Astrocyte (in vitro differentiated cells and primary cell): ENCODE measurements around the gene SDR42E1. TPM values are rescaled to one million over a fixed set of nuclear protein-coding genes. Genes with fewer than 3 reads are reported as not detected.

Experiments used
- DNase-seq: peaks from one replicate; pipeline ENCODE4 v3.0.0-alpha.2; 2010; ENCODE audit warnings: low read depth
- FAIRE-seq: peaks from 2 replicates; lab custom pipeline; 2011; peaks lifted over from hg19 to GRCh38; lab: Jason Lieb, UNC
- H2AFZ ChIP-seq: 2 replicates; pipeline ENCODE4 v1.6.0; 2012; ENCODE audit warnings: low read depth, low read length, inconsistent platforms
- H3K27ac ChIP-seq: 2 replicates; pipeline ENCODE4 v1.5.1; 2011; ENCODE audit warnings: low read depth, low read length, inconsistent platforms
- H3K27me3 ChIP-seq: 2 replicates; pipeline ENCODE4 v1.6.0; 2011; ENCODE audit warnings: low read length, inconsistent platforms; ENCODE audit not compliant: insufficient read depth
- H3K36me3 ChIP-seq: 2 replicates; pipeline ENCODE4 v1.5.1; 2011; ENCODE audit warnings: low read length, inconsistent platforms; ENCODE audit not compliant: insufficient read depth
- H3K4me1 ChIP-seq: 2 replicates; pipeline ENCODE4 v1.5.1; 2011; ENCODE audit warnings: low read length, inconsistent platforms; ENCODE audit not compliant: insufficient read depth
- H3K4me2 ChIP-seq: 2 replicates; pipeline ENCODE4 v1.6.0; 2012; ENCODE audit warnings: low read length, inconsistent platforms
- H3K4me3 ChIP-seq: 2 replicates; pipeline ENCODE4 v1.5.1; 2011; ENCODE audit warnings: low read depth, mild to moderate bottlenecking, low read length, inconsistent platforms; ENCODE audit not compliant: insufficient read depth
- H3K79me2 ChIP-seq: 2 replicates; pipeline ENCODE4 v1.6.0; 2012; ENCODE audit warnings: mild to moderate bottlenecking, low read length, inconsistent platforms; ENCODE audit not compliant: insufficient read depth
- H3K9ac ChIP-seq: 2 replicates; pipeline ENCODE4 v1.6.0; 2012; ENCODE audit warnings: mild to moderate bottlenecking, low read length, inconsistent platforms
- H3K9me3 ChIP-seq: 2 replicates; pipeline ENCODE4 v1.5.1; 2012; ENCODE audit warnings: low read depth, mild to moderate bottlenecking, low read length, inconsistent platforms; ENCODE audit not compliant: insufficient read depth
- H4K20me1 ChIP-seq: 2 replicates; pipeline ENCODE4 v1.6.0; 2012; ENCODE audit warnings: low read length, inconsistent platforms; ENCODE audit not compliant: insufficient read depth
- H3K27ac Mint-ChIP-seq: one replicate; pipeline ENCODE4 v1.8.0; 2021; ENCODE audit warnings: mild to moderate bottlenecking, mixed read lengths; ENCODE audit not compliant: unreplicated experiment
- H3K27me3 Mint-ChIP-seq: one replicate; pipeline ENCODE4 v1.8.0; 2021; ENCODE audit warnings: low read depth, mixed read lengths; ENCODE audit not compliant: unreplicated experiment
- H3K36me3 Mint-ChIP-seq: one replicate; pipeline ENCODE4 v1.8.0; 2021; ENCODE audit warnings: low read depth, mixed read lengths; ENCODE audit not compliant: unreplicated experiment
- H3K4me1 Mint-ChIP-seq: one replicate; pipeline ENCODE4 v1.8.0; 2021; ENCODE audit warnings: low read depth, mixed read lengths; ENCODE audit not compliant: unreplicated experiment
- H3K4me3 Mint-ChIP-seq: one replicate; pipeline ENCODE4 v1.8.0; 2021; ENCODE audit warnings: mild to moderate bottlenecking, moderate library complexity, mixed read lengths; ENCODE audit not compliant: unreplicated experiment
- H3K9me3 Mint-ChIP-seq: one replicate; pipeline ENCODE4 v1.8.0; 2021; ENCODE audit warnings: mild to moderate bottlenecking, mixed read lengths; ENCODE audit not compliant: unreplicated experiment
- EZH2 ChIP-seq: IDR thresholded peaks from 2 replicates; pipeline ENCODE4 v1.6.1; 2012; ENCODE audit warnings: mild to moderate bottlenecking, low read length, inconsistent platforms; ENCODE audit not compliant: insufficient read depth
- total RNA-seq: library from RNA; stranded (reverse); gene quantifications from 2 replicates; pipeline ENCODE4 v1.2.1, GENCODE V29; 2021
- TF ChIP-seq, protein P1 (sequence below): IDR thresholded peaks from 2 replicates; pipeline ENCODE4 v1.5.1; 2011; ENCODE audit warnings: low read depth, mild to moderate bottlenecking, inconsistent platforms, low read length, moderate library complexity; ENCODE audit not compliant: insufficient read depth

The SDR42E1 gene
- total RNA-seq, 1 donor from 2014 or later: not detected

DNA sequence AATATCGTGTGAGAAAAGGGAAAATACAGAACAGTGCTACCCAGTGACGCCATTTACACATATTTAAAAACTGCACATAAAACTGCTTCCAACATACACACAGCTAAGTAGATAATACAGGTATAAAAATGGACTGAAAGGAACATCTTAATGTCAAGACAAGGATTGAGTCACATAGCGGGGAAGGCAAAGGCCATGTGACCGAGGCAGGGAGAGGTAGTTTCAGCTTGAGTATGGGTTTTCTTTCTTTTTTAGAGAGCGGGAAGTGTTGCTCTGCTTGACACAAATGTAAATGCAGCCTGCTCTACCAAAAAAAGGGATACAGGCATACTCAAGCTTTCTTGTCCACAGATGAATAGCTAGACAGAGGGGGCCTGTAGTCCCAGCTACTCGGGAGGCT lies 46.5 kb downstream of the SDR42E1 start:
- no peaks in the 10 kb centered on the region for H3K36me3 Mint-ChIP-seq

DNA sequence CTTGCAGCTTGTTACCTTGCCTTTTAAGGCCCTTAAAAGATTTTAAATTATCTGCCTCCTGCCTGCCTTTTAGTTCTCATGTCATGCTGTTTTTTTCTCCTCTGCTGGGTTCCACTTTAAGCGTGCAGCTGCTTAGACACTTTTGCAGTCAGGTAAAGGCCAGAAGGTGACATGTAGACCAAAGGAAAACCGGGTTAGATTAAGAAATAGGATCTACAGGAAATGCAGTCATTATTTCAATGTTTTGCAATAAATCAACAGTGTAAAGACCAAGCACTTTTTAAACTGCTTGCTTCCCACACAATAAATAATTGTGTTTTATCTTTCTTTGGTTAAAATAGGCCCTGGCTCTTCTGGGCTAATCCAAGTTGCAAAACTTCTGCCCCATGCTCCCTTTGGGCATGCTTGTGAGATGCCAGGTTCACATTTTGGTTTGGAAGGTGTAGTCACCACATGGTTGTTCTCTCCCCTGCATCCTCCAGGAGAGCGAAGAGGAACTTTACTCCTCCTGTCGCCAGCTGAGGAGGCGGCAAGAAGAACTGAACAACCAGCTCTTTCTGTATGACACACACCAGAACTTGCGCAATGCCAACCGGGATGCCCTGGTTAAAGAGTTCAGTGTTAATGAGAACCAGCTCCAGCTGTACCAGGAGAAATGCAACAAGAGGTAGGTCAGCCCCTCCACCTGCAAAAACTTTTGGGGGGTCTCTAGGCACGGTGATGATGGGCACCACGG lies 54.9 kb downstream of the SDR42E1 start:
- Histone ChIP-seq H3K9me3 (no peaks in the 10 kb centered on the region), H3K27ac (no peak overlapping the region), H3K4me1 (no peaks in the 10 kb centered on the region), H4K20me1 (no peaks in the 10 kb centered on the region), H3K9ac (no peak overlapping the region), H3K27me3 (no peaks in the 10 kb centered on the region), H3K79me2 (no peaks in the 10 kb centered on the region), H2AFZ (no peak overlapping the region), H3K4me3 (no peak overlapping the region), H3K4me2 (no peak overlapping the region), H3K36me3 (no peaks in the 10 kb centered on the region)
- no peak for DNase-seq
- no peak overlapping the region for H3K27ac Mint-ChIP-seq
- no peak for FAIRE-seq
- H3K4me1 Mint-ChIP-seq: no peaks in the 10 kb centered on the region
- peaks cover 14% of the 10 kb centered on the region for H3K9me3 Mint-ChIP-seq
- peaks cover 11% of the 10 kb centered on the region for H3K27me3 Mint-ChIP-seq
- H3K4me3 Mint-ChIP-seq: no peak overlapping the region
- no peaks in the 10 kb centered on the region for H3K36me3 Mint-ChIP-seq
- TF ChIP-seq, protein P1, sequence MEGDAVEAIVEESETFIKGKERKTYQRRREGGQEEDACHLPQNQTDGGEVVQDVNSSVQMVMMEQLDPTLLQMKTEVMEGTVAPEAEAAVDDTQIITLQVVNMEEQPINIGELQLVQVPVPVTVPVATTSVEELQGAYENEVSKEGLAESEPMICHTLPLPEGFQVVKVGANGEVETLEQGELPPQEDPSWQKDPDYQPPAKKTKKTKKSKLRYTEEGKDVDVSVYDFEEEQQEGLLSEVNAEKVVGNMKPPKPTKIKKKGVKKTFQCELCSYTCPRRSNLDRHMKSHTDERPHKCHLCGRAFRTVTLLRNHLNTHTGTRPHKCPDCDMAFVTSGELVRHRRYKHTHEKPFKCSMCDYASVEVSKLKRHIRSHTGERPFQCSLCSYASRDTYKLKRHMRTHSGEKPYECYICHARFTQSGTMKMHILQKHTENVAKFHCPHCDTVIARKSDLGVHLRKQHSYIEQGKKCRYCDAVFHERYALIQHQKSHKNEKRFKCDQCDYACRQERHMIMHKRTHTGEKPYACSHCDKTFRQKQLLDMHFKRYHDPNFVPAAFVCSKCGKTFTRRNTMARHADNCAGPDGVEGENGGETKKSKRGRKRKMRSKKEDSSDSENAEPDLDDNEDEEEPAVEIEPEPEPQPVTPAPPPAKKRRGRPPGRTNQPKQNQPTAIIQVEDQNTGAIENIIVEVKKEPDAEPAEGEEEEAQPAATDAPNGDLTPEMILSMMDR: no peak
- no peak for TF ChIP-seq EZH2

More for the DNA sequence above, 46.5 kb downstream of the SDR42E1 start:
- H3K4me1 ChIP-seq: no peaks in the 10 kb centered on the region
- no peaks in the 10 kb centered on the region for H3K36me3 ChIP-seq
- no peak for TF ChIP-seq EZH2
- TF ChIP-seq, protein P1: no peak
- FAIRE-seq: no peak
- Mint-ChIP-seq H3K4me1 (no peaks in the 10 kb centered on the region), H3K4me3 (no peak overlapping the region), H3K27me3 (no peaks in the 10 kb centered on the region), H3K9me3 (peaks cover 2% of the 10 kb centered on the region), H3K27ac (no peak overlapping the region)
- no peaks in the 10 kb centered on the region for H3K9me3 ChIP-seq
- no peak overlapping the region for H3K4me2 ChIP-seq
- H4K20me1 ChIP-seq: no peaks in the 10 kb centered on the region
- DNase-seq: no peak
- no peak overlapping the region for H2AFZ ChIP-seq
- peaks cover 3% of the 10 kb centered on the region for H3K27me3 ChIP-seq
- H3K79me2 ChIP-seq: no peaks in the 10 kb centered on the region
- H3K9ac ChIP-seq: no peak overlapping the region
- no peak overlapping the region for H3K4me3 ChIP-seq
- H3K27ac ChIP-seq: no peak overlapping the region

DNA sequence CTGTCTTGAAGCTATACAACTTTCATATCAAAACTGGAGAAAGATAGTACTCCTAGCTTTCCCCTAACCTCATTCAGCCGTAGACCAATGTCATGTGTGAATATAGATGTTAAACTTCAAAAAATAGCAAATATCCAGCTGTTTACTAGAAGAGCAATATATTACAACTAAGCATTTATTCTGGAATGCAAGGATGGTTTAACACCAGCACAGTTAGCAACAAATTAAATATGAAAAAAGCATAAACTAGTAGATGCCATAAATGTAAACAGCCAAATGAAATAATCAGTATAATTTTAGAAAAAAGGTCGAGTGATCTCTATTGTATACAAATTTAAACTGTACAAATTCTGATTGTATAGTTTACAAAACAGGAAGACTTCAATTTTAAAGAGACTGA lies 59.7 kb downstream of the SDR42E1 start:
- TF ChIP-seq EZH2: no peak
- TF ChIP-seq, protein P1: no peak
- H3K36me3 ChIP-seq: no peaks in the 10 kb centered on the region
- no peaks in the 10 kb centered on the region for H3K79me2 ChIP-seq
- no peak overlapping the region for H2AFZ ChIP-seq
- peaks cover under 1% of the 10 kb centered on the region for H3K4me1 Mint-ChIP-seq
- H3K27me3 Mint-ChIP-seq: no peaks in the 10 kb centered on the region
- DNase-seq (no peak), FAIRE-seq (no peak)
- H3K27ac ChIP-seq: no peak overlapping the region
- H3K4me2 ChIP-seq: no peak overlapping the region
- no peaks in the 10 kb centered on the region for H3K27me3 ChIP-seq
- peaks cover under 1% of the 10 kb centered on the region for H3K4me1 ChIP-seq
- H3K9ac ChIP-seq: no peak overlapping the region
- no peak overlapping the region for H3K4me3 ChIP-seq
- no peaks in the 10 kb centered on the region for H3K9me3 ChIP-seq
- H3K4me3 Mint-ChIP-seq: no peak overlapping the region
- H3K36me3 Mint-ChIP-seq: no peaks in the 10 kb centered on the region
- peaks cover 17% of the 10 kb centered on the region for H3K9me3 Mint-ChIP-seq
- no peak overlapping the region for H3K27ac Mint-ChIP-seq
- no peaks in the 10 kb centered on the region for H4K20me1 ChIP-seq
